HG02678 (cell line): ENCODE results near the gene H3-3A.
A peak's percentile ranks its signal among the peaks of the same experiment; 100 is the strongest.
"Not testable (repeated sequence)": the region's sequence is repeated elsewhere in the genome, so short reads cannot be mapped to it uniquely, and the experiment has no call there.

Experiments used
- ATAC-seq: cut with Tn5 transposase; IDR thresholded peaks from one replicate; pipeline ENCODE4 v1.9.1; 2021; ENCODE audit warnings: mild to moderate bottlenecking, moderate library complexity; ENCODE audit not compliant: unreplicated experiment

Gene H3-3A

GRCh38 chr1:226083302-226084101 lies 21.0 kb downstream of the H3-3A start:
- peak; percentile 93 for ATAC-seq

GRCh38 chr1:226085675-226086285 lies 23.3 kb downstream of the H3-3A start:
- no peak for ATAC-seq

- no peak for ATAC-seq
These were observed 24.3 kb downstream of the H3-3A start for GRCh38 chr1:226086776-226087175.

- ATAC-seq: no peak
These were observed 28.9 kb downstream of the H3-3A start for GRCh38 chr1:226091461-226091860.

GRCh38 chr1:226092048-226092820 lies 29.7 kb downstream of the H3-3A start:
- not testable (repeated sequence) for ATAC-seq

- no peak for ATAC-seq
These were observed 30.4 kb downstream of the H3-3A start for GRCh38 chr1:226092965-226093364.

GRCh38 chr1:226093621-226094020 lies 31.1 kb downstream of the H3-3A start:
- no peak for ATAC-seq

- ATAC-seq: no peak
These were observed 31.9 kb downstream of the H3-3A start for GRCh38 chr1:226094451-226094850.

GRCh38 chr1:226095286-226095685 lies 32.8 kb downstream of the H3-3A start:
- ATAC-seq: no peak

- ATAC-seq: no peak
These were observed 35.5 kb downstream of the H3-3A start for GRCh38 chr1:226097866-226098625.

GRCh38 chr1:226098870-226099835 lies 36.6 kb downstream of the H3-3A start:
- ATAC-seq: no peak

GRCh38 chr1:226100436-226101391 lies 38.2 kb downstream of the H3-3A start:
- peak; percentile 56 for ATAC-seq

GRCh38 chr1:226104671-226105121 lies 42.2 kb downstream of the H3-3A start:
- no peak for ATAC-seq

- no peak for ATAC-seq
These were observed 45.2 kb downstream of the H3-3A start for GRCh38 chr1:226107471-226108460.

- no peak for ATAC-seq
These were observed 46.7 kb downstream of the H3-3A start for GRCh38 chr1:226108935-226109828.

- peak; percentile 67 for ATAC-seq
These were observed 47.3 kb downstream of the H3-3A start for GRCh38 chr1:226109829-226110248.
